ENCODE data around the gene PTGDR. TPM values are rescaled to one million over a fixed set of nuclear protein-coding genes. Genes with fewer than 3 reads are reported as not detected.

PTGDR gene
- total and polyA plus RNA-seq, 2 of the 8 experiments (the other 6 are each of a cell fraction or from before 2014, with no cell fraction given), result 0.22 to 0.83 TPM

- Histone ChIP-seq H3K27ac (ENCODE audit: low read depth, low read length) (no peak overlapping the region), H2BK120ac (replicated peaks; ENCODE audit: low read depth, low read length) (no peak overlapping the region), H3K4me3 (ENCODE audit: extremely low read depth in 1 of 4, insufficient read depth in 2 of 4, low read depth in 3 of 4, low read length in 4 of 4) (no peak overlapping the region), H2AK5ac (ENCODE audit: low read depth, low read length) (no peak overlapping the region), H3K9me3 (ENCODE audit: insufficient read depth in 2 of 2, low read depth in 1 of 2, low read length in 1 of 2) (no peaks in the 10 kb centered on the region), H3K23ac (ENCODE audit: insufficient read length) (no peak overlapping the region), H3K4me1 (replicated peaks in 1 of 4; ENCODE audit: control insufficient read depth in 3 of 4, insufficient read depth in 4 of 4, low read length in 3 of 4) (peaks cover 0 to 8% (median 2%) of the 10 kb centered on the region in 4 experiments; a peak in 5 of 7 replicates), H2BK5ac (ENCODE audit: low read depth, low read length) (no peak overlapping the region), H4K91ac (replicated peaks; ENCODE audit: insufficient read length, low read length) (no peak overlapping the region), H3K36me3 (ENCODE audit: control insufficient read depth in 2 of 4, insufficient read depth in 4 of 4, low read length in 3 of 4) (no peaks in the 10 kb centered on the region), H3K14ac (ENCODE audit: insufficient read length) (no peak overlapping the region), H2BK20ac (ENCODE audit: low read length) (no peak overlapping the region), H3K23me2 (ENCODE audit: low read depth, low read length) (peaks cover 10% of the 10 kb centered on the region; the same call in 1 of the 2 replicates), H2AFZ (ENCODE audit: low read length) (no peak overlapping the region), H3K79me1 (ENCODE audit: low read depth, low read length) (no peaks in the 10 kb centered on the region), H2BK12ac (ENCODE audit: low read depth, low read length) (no peak overlapping the region), H3K18ac (ENCODE audit: extremely low read depth, low read length) (no peak overlapping the region), H3K9ac (replicated peaks in 1 of 4; ENCODE audit: extremely low read depth in 1 of 4, low read depth in 3 of 4, low read length in 3 of 4) (no peak overlapping the region), H4K5ac (ENCODE audit: insufficient read length, low read depth, low read length) (no peak overlapping the region), H3K79me2 (ENCODE audit: control insufficient read depth in 1 of 2, insufficient read depth in 2 of 2, low read length in 2 of 2) (no peaks in the 10 kb centered on the region), H4K20me1 (replicated peaks in 1 of 2; ENCODE audit: control insufficient read depth in 1 of 2, insufficient read depth in 2 of 2, low read length in 2 of 2) (no peaks in the 10 kb centered on the region), H3K27me3 (replicated peaks in 1 of 4; ENCODE audit: control insufficient read depth in 3 of 4, extremely low read depth in 1 of 4, insufficient read depth in 3 of 4, low read length in 3 of 4) (peaks cover 15 to 27% (median 24%) of the 10 kb centered on the region in 4 experiments), H2BK15ac (ENCODE audit: low read length) (no peak overlapping the region), H3K4ac (replicated peaks; ENCODE audit: insufficient read length, low read depth, low read length) (no peak overlapping the region), H3K56ac (replicated peaks; ENCODE audit: insufficient read length, low read depth, low read length) (no peak overlapping the region), H3K4me2 (ENCODE audit: insufficient read depth in 1 of 2, low read depth in 2 of 2, low read length in 2 of 2) (no peak overlapping the region), H4K8ac (ENCODE audit: extremely low read depth, insufficient read depth, low read length) (no peak overlapping the region)
- FAIRE-seq, result no peak
- POLR2A ChIA-PET (ENCODE audit: partially characterized antibody), result no interaction called here
- DNase-seq (ENCODE audit: low read depth in 1 of 2, low spot score in 2 of 2), result no peak
- CTCF ChIA-PET (ENCODE audit: partially characterized antibody), result interaction anchor here (0.6 kb wide), 2 partner anchors 16 to 49 kb away, joined by 3 to 5 read pairs; no protein-coding TSS in a partner anchor
- no peak for TF ChIP-seq YY1 (IDR thresholded peaks at IDR 0.05; ENCODE audit: low read depth, low read length)
- TF ChIP-seq SIN3A (conservative IDR thresholded peaks at IDR 0.05 in 1 of 2, IDR thresholded peaks at IDR 0.05 in 1 of 2; ENCODE audit: low read depth in 1 of 2, low read length in 2 of 2), result no peak
- TF ChIP-seq MAFK (IDR thresholded peaks at IDR 0.05; ENCODE audit: low read depth, low read length), result no peak
- TF ChIP-seq TEAD4 (IDR thresholded peaks at IDR 0.05; ENCODE audit: low read depth, low read length), result no peak
- no peak for TF ChIP-seq E2F6 (IDR thresholded peaks at IDR 0.05)
- TF ChIP-seq KDM5A (IDR thresholded peaks at IDR 0.05; ENCODE audit: low read length), result no peak
- no peak for TF ChIP-seq RXRA (IDR thresholded peaks at IDR 0.05; ENCODE audit: insufficient read depth, low read depth, low read length)
- no peak for TF ChIP-seq SAP30 (IDR thresholded peaks at IDR 0.05; ENCODE audit: insufficient read depth, insufficient replicate concordance, low read length)
- TF ChIP-seq JUN (IDR thresholded peaks at IDR 0.05; ENCODE audit: low read depth, low read length), result no peak
Measured at GRCh38 chr14:52263190-52263589, 4.3 kb upstream of the PTGDR start.

Data from H1 (cell line).